ENCODE measurements around the gene SPEF2. TPM values are rescaled to one million over a fixed set of nuclear protein-coding genes. Genes with fewer than 3 reads are reported as not detected.

SPEF2 gene
- total RNA-seq, 1 donor from 2014 or later: 3.4 TPM

DNA sequence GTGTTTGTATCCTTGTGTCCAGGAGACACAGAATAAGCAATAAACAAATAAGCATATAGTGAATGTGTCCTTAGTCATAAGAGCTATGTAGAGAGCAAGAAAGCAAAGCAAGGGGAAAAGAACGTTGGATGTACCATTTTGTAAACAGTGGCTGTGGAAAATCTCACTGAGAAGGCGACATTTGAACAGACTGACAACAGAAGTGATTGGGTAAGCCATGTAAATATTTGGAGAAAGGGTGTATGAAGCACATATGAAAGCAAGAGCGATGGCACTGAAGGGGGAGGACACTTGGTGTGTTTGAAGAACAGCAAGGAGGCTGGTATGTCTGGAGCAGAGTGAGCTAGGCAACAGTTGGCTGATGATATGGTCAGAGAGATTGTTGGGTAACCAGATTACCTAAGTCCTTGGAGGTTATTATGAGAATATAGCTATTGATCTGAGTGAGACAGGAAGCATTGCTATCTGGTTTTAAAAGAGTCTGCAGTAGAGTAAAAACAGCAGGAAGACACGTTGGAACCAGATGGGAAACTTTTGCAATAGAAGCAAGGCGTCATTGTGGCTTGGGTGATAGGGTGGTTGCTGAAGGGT is 123.6 kb downstream of the SPEF2 start:
- peaks cover 2% of the 10 kb centered on the region for H3K27me3 Mint-ChIP-seq (ENCODE audit: low read depth, unreplicated experiment)
- no peak for DNase-seq (ENCODE audit: low read depth)
- H2AFZ ChIP-seq (ENCODE audit: low read depth, low read length): no peak overlapping the region
- H3K4me3 Mint-ChIP-seq (ENCODE audit: unreplicated experiment): no peak overlapping the region
- no peak overlapping the region for H3K27ac Mint-ChIP-seq (ENCODE audit: unreplicated experiment)
- H3K36me3 ChIP-seq (ENCODE audit: insufficient read depth, low read length): no peaks in the 10 kb centered on the region
- no peak overlapping the region for H3K4me2 ChIP-seq (ENCODE audit: low read length)
- no peak overlapping the region for H3K4me3 ChIP-seq (ENCODE audit: insufficient read depth, low read depth, low read length)
- H3K36me3 Mint-ChIP-seq (ENCODE audit: low read depth, unreplicated experiment): no peaks in the 10 kb centered on the region
- no peaks in the 10 kb centered on the region for H3K27me3 ChIP-seq (ENCODE audit: insufficient read depth, low read length)
- no peak overlapping the region for H3K27ac ChIP-seq (ENCODE audit: low read depth, low read length)
- H3K4me1 ChIP-seq (ENCODE audit: insufficient read depth, low read length): no peaks in the 10 kb centered on the region
- no peaks in the 10 kb centered on the region for H3K9me3 ChIP-seq (ENCODE audit: insufficient read depth, low read depth, low read length)
- H3K79me2 ChIP-seq (ENCODE audit: insufficient read depth, low read length): no peaks in the 10 kb centered on the region
- TF ChIP-seq, protein P1, sequence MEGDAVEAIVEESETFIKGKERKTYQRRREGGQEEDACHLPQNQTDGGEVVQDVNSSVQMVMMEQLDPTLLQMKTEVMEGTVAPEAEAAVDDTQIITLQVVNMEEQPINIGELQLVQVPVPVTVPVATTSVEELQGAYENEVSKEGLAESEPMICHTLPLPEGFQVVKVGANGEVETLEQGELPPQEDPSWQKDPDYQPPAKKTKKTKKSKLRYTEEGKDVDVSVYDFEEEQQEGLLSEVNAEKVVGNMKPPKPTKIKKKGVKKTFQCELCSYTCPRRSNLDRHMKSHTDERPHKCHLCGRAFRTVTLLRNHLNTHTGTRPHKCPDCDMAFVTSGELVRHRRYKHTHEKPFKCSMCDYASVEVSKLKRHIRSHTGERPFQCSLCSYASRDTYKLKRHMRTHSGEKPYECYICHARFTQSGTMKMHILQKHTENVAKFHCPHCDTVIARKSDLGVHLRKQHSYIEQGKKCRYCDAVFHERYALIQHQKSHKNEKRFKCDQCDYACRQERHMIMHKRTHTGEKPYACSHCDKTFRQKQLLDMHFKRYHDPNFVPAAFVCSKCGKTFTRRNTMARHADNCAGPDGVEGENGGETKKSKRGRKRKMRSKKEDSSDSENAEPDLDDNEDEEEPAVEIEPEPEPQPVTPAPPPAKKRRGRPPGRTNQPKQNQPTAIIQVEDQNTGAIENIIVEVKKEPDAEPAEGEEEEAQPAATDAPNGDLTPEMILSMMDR (IDR thresholded peaks at IDR 0.05; ENCODE audit: insufficient read depth, low read depth, low read length): no peak
- TF ChIP-seq EZH2 (IDR thresholded peaks at IDR 0.05; ENCODE audit: insufficient read depth, low read length): no peak
- FAIRE-seq: no peak
- peaks cover 5% of the 10 kb centered on the region for H3K9me3 Mint-ChIP-seq (ENCODE audit: unreplicated experiment)
- peaks cover 11% of the 10 kb centered on the region for H3K4me1 Mint-ChIP-seq (ENCODE audit: low read depth, unreplicated experiment)
- H4K20me1 ChIP-seq (ENCODE audit: insufficient read depth, low read length): no peaks in the 10 kb centered on the region
- H3K9ac ChIP-seq (ENCODE audit: low read length): no peak overlapping the region

DNA sequence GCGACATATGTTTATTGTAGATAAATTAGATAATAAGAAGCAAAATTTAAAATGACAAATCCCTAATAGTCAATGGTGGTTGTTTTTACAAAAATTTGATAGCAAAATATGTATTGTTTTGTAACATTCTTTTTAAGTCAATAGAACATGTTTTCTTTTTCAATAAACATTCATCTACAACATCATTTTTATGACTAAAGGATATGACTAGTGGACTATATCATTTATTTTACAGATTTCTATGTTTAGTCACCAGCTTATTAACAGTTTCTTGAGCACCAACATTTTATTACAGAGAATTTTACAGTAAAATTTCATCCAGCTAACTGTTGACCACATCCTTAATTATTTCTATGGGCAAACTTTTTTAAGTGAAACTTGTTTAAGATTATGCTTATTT is 124.3 kb downstream of the SPEF2 start:
- H3K79me2 ChIP-seq (ENCODE audit: insufficient read depth, low read length): no peaks in the 10 kb centered on the region
- Mint-ChIP-seq H3K27me3 (ENCODE audit: low read depth, unreplicated experiment) (peaks cover 2% of the 10 kb centered on the region), H3K9me3 (ENCODE audit: unreplicated experiment) (peaks cover 5% of the 10 kb centered on the region), H3K27ac (ENCODE audit: unreplicated experiment) (no peak overlapping the region), H3K4me3 (ENCODE audit: unreplicated experiment) (no peak overlapping the region), H3K4me1 (ENCODE audit: low read depth, unreplicated experiment) (peaks cover 11% of the 10 kb centered on the region), H3K36me3 (ENCODE audit: low read depth, unreplicated experiment) (no peaks in the 10 kb centered on the region)
- FAIRE-seq (no peak), DNase-seq (ENCODE audit: low read depth) (no peak)
- TF ChIP-seq, protein P1 (IDR thresholded peaks at IDR 0.05; ENCODE audit: insufficient read depth, low read depth, low read length): no peak
- TF ChIP-seq EZH2 (IDR thresholded peaks at IDR 0.05; ENCODE audit: insufficient read depth, low read length): no peak
- H3K36me3 ChIP-seq (ENCODE audit: insufficient read depth, low read length): no peaks in the 10 kb centered on the region
- no peaks in the 10 kb centered on the region for H3K27me3 ChIP-seq (ENCODE audit: insufficient read depth, low read length)
- H3K4me1 ChIP-seq (ENCODE audit: insufficient read depth, low read length): no peaks in the 10 kb centered on the region
- H3K4me2 ChIP-seq (ENCODE audit: low read length): no peak overlapping the region
- H3K4me3 ChIP-seq (ENCODE audit: insufficient read depth, low read depth, low read length): no peak overlapping the region
- H2AFZ ChIP-seq (ENCODE audit: low read depth, low read length): no peak overlapping the region
- H4K20me1 ChIP-seq (ENCODE audit: insufficient read depth, low read length): no peaks in the 10 kb centered on the region
- no peak overlapping the region for H3K27ac ChIP-seq (ENCODE audit: low read depth, low read length)
- H3K9me3 ChIP-seq (ENCODE audit: insufficient read depth, low read depth, low read length): no peaks in the 10 kb centered on the region
- H3K9ac ChIP-seq (ENCODE audit: low read length): no peak overlapping the region

DNA sequence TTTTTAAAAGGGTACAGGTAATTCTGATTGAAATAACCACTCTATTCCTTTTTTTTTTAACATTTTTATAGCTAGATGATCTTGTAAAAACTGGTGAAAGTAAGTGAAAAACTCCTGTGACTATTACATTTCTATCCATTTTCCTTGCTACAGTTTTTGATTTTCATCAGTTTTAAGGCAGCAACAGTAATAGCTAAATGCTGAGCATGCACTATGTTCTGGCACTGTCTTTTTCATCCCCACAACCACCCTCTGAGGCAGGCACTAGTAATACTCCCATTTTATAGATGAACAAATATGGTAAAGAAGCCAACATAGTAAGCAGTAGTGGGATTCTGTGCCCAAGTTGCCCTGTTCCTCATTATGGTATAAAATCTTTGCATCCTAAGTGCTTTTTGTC is 126.0 kb downstream of the SPEF2 start:
- Mint-ChIP-seq H3K4me3 (ENCODE audit: unreplicated experiment) (no peak overlapping the region), H3K27me3 (ENCODE audit: low read depth, unreplicated experiment) (peaks cover 2% of the 10 kb centered on the region), H3K36me3 (ENCODE audit: low read depth, unreplicated experiment) (no peaks in the 10 kb centered on the region), H3K4me1 (ENCODE audit: low read depth, unreplicated experiment) (peaks cover 11% of the 10 kb centered on the region), H3K27ac (ENCODE audit: unreplicated experiment) (no peak overlapping the region), H3K9me3 (ENCODE audit: unreplicated experiment) (peaks cover 10% of the 10 kb centered on the region)
- H3K4me1 ChIP-seq (ENCODE audit: insufficient read depth, low read length): no peaks in the 10 kb centered on the region
- no peaks in the 10 kb centered on the region for H3K79me2 ChIP-seq (ENCODE audit: insufficient read depth, low read length)
- H2AFZ ChIP-seq (ENCODE audit: low read depth, low read length): no peak overlapping the region
- DNase-seq (ENCODE audit: low read depth): no peak
- TF ChIP-seq, protein P1 (IDR thresholded peaks at IDR 0.05; ENCODE audit: insufficient read depth, low read depth, low read length): no peak
- no peak for TF ChIP-seq EZH2 (IDR thresholded peaks at IDR 0.05; ENCODE audit: insufficient read depth, low read length)
- FAIRE-seq: no peak
- H4K20me1 ChIP-seq (ENCODE audit: insufficient read depth, low read length): no peaks in the 10 kb centered on the region
- H3K9me3 ChIP-seq (ENCODE audit: insufficient read depth, low read depth, low read length): no peaks in the 10 kb centered on the region
- H3K4me3 ChIP-seq (ENCODE audit: insufficient read depth, low read depth, low read length): no peak overlapping the region
- H3K4me2 ChIP-seq (ENCODE audit: low read length): no peak overlapping the region
- H3K36me3 ChIP-seq (ENCODE audit: insufficient read depth, low read length): no peaks in the 10 kb centered on the region
- H3K9ac ChIP-seq (ENCODE audit: low read length): no peak overlapping the region
- no peaks in the 10 kb centered on the region for H3K27me3 ChIP-seq (ENCODE audit: insufficient read depth, low read length)
- H3K27ac ChIP-seq (ENCODE audit: low read depth, low read length): no peak overlapping the region

Measured in astrocyte (in vitro differentiated cells and primary cell).